Heart left ventricle (tissue), 16 donors: ENCODE data around the gene HYLS1. TPM values are rescaled to one million over a fixed set of nuclear protein-coding genes. Genes with fewer than 3 reads are reported as not detected.
A peak's percentile ranks its signal among the peaks of the same experiment; 100 is the strongest.

Experiments
- ATAC-seq, 4 donors: fragments of 200-7000 bp; cut with Tn5 transposase; one replicate each; pipeline ENCODE4 v1.9.1; 2020 to 2022; ENCODE audit warnings: moderate library complexity in 4 of 4, mild to moderate bottlenecking in 3 of 4, moderate number of reproducible peaks in 1 of 4
- DNase-seq, 5 donors: peaks; one replicate each; pipeline ENCODE4 v3.0.0-alpha.2; 2020
- H3K27ac ChIP-seq, 12 donors: fragments of 200-600 bp; sonication (generic) in 4 of 12; one replicate each; pipeline versions ENCODE4 v1.5.0 to v1.8.0; 2016 to 2022; ENCODE audit warnings: mild to moderate bottlenecking in 2 of 12
- H3K27me3 ChIP-seq, 9 donors: fragments of 200-600 bp; sonication (generic) in 2 of 9; one replicate each; pipeline versions ENCODE4 v1.5.1 to v1.8.0; 2016 to 2022; ENCODE audit warnings: mild to moderate bottlenecking in 3 of 9
- H3K36me3 ChIP-seq, 9 donors: fragments of 200-600 bp; sonication (generic) in 2 of 9; one replicate each; pipeline versions ENCODE4 v1.5.0 to v1.8.0; 2018 to 2022; ENCODE audit warnings: mild to moderate bottlenecking in 2 of 9
- H3K4me1 ChIP-seq, 12 donors: fragments of 200-600 bp; sonication (generic) in 4 of 12; one replicate each; pipeline versions ENCODE4 v1.5.0 to v1.8.0; 2016 to 2022; ENCODE audit warnings: mild to moderate bottlenecking in 3 of 12
- H3K4me3 ChIP-seq, 12 donors: fragments of 200-600 bp; sonication (generic) in 4 of 12; one replicate each; pipeline versions ENCODE4 v1.5.0 to v1.8.0; 2017 to 2022; ENCODE audit warnings: mild to moderate bottlenecking in 9 of 12, moderate library complexity in 4 of 12
- H3K9me3 ChIP-seq, 12 donors: fragments of 200-600 bp; sonication (generic) in 4 of 12; one replicate each; pipeline versions ENCODE4 v1.5.0 to v1.8.0; 2016 to 2022; ENCODE audit warnings: mild to moderate bottlenecking in 1 of 12
- CTCF ChIP-seq, 12 donors: fragments of 200-600 bp; sonication (generic) in 4 of 12; IDR thresholded peaks; one replicate each; pipeline versions ENCODE4 v1.5.0 to v1.8.0; 2018 to 2022; ENCODE audit warnings: antibody characterized with exemption in 12 of 12, mild to moderate bottlenecking in 5 of 12
- POLR2A ChIP-seq, 2 donors: fragments of 450-650 bp; IDR thresholded peaks; one replicate each; pipeline ENCODE4 v1.6.1; 2017; ENCODE audit warnings: antibody characterized with exemption in 2 of 2, mild to moderate bottlenecking in 2 of 2, moderate library complexity in 2 of 2
- WGBS, 4 donors: extraction: QIAGEN DNeasy Blood & Tissue Kit in 2 of 4; methylation state at CpG; one replicate each; pipeline versions ENCODE4 v1.1.5 to v1.1.7; 2013 to 2018; 5-methylcytosine and 5-hydroxymethylcytosine counted together
- intact Hi-C, 10 donors: fragments of 100-400 bp; cut with DNase I; formaldehyde crosslinking; loops; one replicate each; pipeline versions ENCODE4 v1.11.1 to v1.14.2; 2022
- polyA plus RNA-seq, 2 donors: library from polyadenylated mRNA; stranded (reverse); fragments of 200-250 nt; gene quantifications; one replicate each; pipeline ENCODE4 v1.2.3, GENCODE V29; 2013
- total RNA-seq, 9 donors: library from RNA; depleted of rRNA in 2 of 9; stranded (reverse); fragments of >200 nt in 2 of 9; fragmentation: NEBNext Ultra II Directional in 3 of 9; extraction: Animal tissue kit (Norgen Biotek cat#: 25700) in 3 of 9; gene quantifications; one replicate each; pipeline versions ENCODE4 v1.1.0 to v1.2.4, GENCODE V29; 2016 to 2023
- donor health status: ischemic (EF 13 %, LVEDD 7.1; RV severe dilation, severe dysfunction).
- donor health status: healthy with polysubstance abuse.
- donor health status: DM: no; HTN: yes; CAD: no.
- donor health status: DM: no; HTN: no; CAD: no.
- donor health status: ischemic (EF 25% LVEDD 6.9; RV normal size, moderate dysfunction).
- donor health status: ischemic (EF 25% LVEDD 5.7; RV mildly dilated, moderate dysfunction).
- donor health status: healthy.
- donor health status: DM: yes; HTN: yes; CAD: no.
- donor health status: ischemic (EF 35%, LVEDD 5.7; RV mildly dilated, moderate dysfunction).
- donor health status: nonischemic (EF 11% LVEDD 7.7; RV severe dilation, severe dysfunction).
- donor health status: DM: yes; HTN: yes; CAD: no.
- donor health status: PGD.
- donor health status: ischemic (EF 29% LVEDD 5.4; RV normal size, mild dysfunction).
- donor health status: nonischemic (EF 23%, LVEDD 6.1; RV moderate dilation, normal function).

The HYLS1 gene
- total and polyA plus RNA-seq, 11 donors: 3.0 to 6.9 (median 4.3) TPM

GRCh38 chr11:125947419-125948277 lies 60.2 kb downstream of the HYLS1 start:
- Histone ChIP-seq H3K27ac (no peak overlapping the region), H3K36me3 (no peaks in the 10 kb centered on the region), H3K9me3 (no peaks in the 10 kb centered on the region), H3K4me3 (no peak overlapping the region), H3K27me3 (peaks cover 0 to 7% (median 0%) of the 10 kb centered on the region in 9 donors), H3K4me1 (peaks cover 3 to 25% (median 15%) of the 10 kb centered on the region in 12 donors)
- DNase-seq: peak in 1 of 5 donors; percentile 14
- intact Hi-C loops: loop anchor here in 2 of 10 donors (10.0 kb wide), 1 partner anchor 107 kb away; no protein-coding TSS in a partner anchor
- 90 to 95% (median 94%) methylated on average over 15 to 24 of the region's 24 CpGs for WGBS, 4 donors
- no peak for ATAC-seq
- TF ChIP-seq POLR2A (IDR thresholded peaks at IDR 0.05) (no peak), CTCF (IDR thresholded peaks at IDR 0.05) (no peak)

GRCh38 chr11:125948278-125949051 lies 61.0 kb downstream of the HYLS1 start:
- Histone ChIP-seq H3K9me3 (no peaks in the 10 kb centered on the region), H3K27me3 (peaks cover 0 to 7% (median 0%) of the 10 kb centered on the region in 9 donors), H3K4me1 (peaks cover 3 to 26% (median 16%) of the 10 kb centered on the region in 12 donors), H3K4me3 (no peak overlapping the region), H3K27ac (no peak overlapping the region), H3K36me3 (no peaks in the 10 kb centered on the region)
- ATAC-seq: no peak
- peak in 1 of 5 donors; percentile 12 for DNase-seq
- 78 to 90% (median 86%) methylated on average over 21 to 23 of the region's 23 CpGs for WGBS, 4 donors
- no peak for TF ChIP-seq CTCF (IDR thresholded peaks at IDR 0.05)
- no peak for TF ChIP-seq POLR2A (IDR thresholded peaks at IDR 0.05)
- intact Hi-C loops: loop anchor here in 2 of 10 donors (10.0 kb wide), 1 partner anchor 106 kb away; no protein-coding TSS in a partner anchor

- ATAC-seq (no peak), DNase-seq (no peak)
- TF ChIP-seq POLR2A (IDR thresholded peaks at IDR 0.05) (no peak), CTCF (IDR thresholded peaks at IDR 0.05) (no peak)
- 93 to 95% (median 94%) methylated on average over 20 to 22 of the region's 22 CpGs for WGBS, 4 donors
- Histone ChIP-seq H3K4me3 (no peak overlapping the region), H3K36me3 (no peaks in the 10 kb centered on the region), H3K9me3 (no peaks in the 10 kb centered on the region), H3K4me1 (peaks cover 3 to 27% (median 16%) of the 10 kb centered on the region in 12 donors), H3K27ac (no peak overlapping the region), H3K27me3 (peaks cover 0 to 7% (median 0%) of the 10 kb centered on the region in 9 donors)
- intact Hi-C loops: loop anchor here in 3 of 10 donors (10.0 kb wide), 2 partner anchors 105 to 115 kb away; partner anchors contain the start of gene CDON (in 1 of the 3)
Observed at GRCh38 chr11:125949271-125950177, 62.1 kb downstream of the HYLS1 start.
